ENCODE data around the gene SOX12. TPM values are rescaled to one million over a fixed set of nuclear protein-coding genes. Genes with fewer than 3 reads are reported as not detected.

The SOX12 gene
- total RNA-seq, 4 donors from 2014 or later = 3.5 to 14.4 (median 7.2) TPM

DNA sequence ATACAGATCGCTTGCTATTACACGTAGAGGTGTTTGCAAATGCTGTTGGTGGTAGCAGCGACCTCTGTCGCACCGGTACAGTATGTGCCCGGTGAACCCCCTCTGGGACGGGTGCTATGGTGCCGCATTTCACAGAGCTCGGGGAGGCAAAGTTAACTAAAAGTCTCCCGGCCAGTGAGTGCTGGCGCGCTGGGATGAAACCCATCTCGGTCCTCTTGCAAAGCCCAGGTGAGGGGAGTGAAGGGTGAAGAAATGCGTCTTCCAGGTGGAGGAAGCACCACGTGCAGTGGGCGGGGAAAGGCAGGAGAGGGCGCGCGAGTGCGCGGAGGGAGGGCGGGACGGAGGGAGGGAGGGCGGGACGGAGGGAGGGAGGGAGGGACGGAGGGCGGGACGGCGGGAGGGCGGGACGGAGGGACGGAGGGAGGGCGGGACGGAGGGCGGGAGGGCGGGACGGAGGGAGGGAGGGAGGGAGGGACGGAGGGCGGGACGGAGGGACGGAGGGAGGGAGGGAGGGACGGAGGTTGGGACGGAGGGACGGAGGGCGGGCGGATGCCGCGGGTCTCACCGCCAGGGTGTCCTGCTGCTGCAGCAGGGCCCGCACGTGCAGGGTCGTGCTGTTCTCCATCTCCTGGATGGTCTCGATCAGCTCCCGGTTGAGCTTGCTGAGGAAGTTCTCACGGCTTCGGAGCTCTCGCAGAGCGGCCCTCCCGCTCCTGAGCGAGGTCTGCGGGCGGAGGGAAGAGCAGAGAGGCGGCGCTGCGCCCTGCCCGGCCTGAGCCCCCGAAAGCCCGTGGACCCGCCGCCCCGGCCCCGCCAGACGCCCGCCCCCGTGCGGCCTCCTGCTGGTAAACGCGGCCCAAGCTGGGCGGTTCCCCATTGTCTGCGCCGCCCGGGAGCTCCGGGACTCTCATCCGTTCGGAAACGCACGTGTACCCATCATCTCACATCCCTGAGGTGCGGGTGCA is 46.5 kb upstream of the SOX12 start:
- H3K27ac ChIP-seq (replicated peaks in 1 of 4) = peak overlapping the region in 1 of 4 donors; percentile 31
- H3K4me1 ChIP-seq = no peaks in the 10 kb centered on the region
- 91% methylated on average over 37 of the region's 88 CpGs for WGBS
- TF ChIP-seq, protein P1, sequence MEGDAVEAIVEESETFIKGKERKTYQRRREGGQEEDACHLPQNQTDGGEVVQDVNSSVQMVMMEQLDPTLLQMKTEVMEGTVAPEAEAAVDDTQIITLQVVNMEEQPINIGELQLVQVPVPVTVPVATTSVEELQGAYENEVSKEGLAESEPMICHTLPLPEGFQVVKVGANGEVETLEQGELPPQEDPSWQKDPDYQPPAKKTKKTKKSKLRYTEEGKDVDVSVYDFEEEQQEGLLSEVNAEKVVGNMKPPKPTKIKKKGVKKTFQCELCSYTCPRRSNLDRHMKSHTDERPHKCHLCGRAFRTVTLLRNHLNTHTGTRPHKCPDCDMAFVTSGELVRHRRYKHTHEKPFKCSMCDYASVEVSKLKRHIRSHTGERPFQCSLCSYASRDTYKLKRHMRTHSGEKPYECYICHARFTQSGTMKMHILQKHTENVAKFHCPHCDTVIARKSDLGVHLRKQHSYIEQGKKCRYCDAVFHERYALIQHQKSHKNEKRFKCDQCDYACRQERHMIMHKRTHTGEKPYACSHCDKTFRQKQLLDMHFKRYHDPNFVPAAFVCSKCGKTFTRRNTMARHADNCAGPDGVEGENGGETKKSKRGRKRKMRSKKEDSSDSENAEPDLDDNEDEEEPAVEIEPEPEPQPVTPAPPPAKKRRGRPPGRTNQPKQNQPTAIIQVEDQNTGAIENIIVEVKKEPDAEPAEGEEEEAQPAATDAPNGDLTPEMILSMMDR (IDR thresholded peaks at IDR 0.05) = peak in 1 of 3 experiments; percentile 17
- TF ChIP-seq POLR2AphosphoS5 (IDR thresholded peaks at IDR 0.05) = no peak
- peaks cover 8 to 66% (median 50%) of the 10 kb centered on the region in 4 donors for H3K36me3 ChIP-seq
- peak overlapping the region in 2 of 4 donors; percentile 31 to 52 for H3K4me3 ChIP-seq
- no peaks in the 10 kb centered on the region for H3K9me3 ChIP-seq
- no peaks in the 10 kb centered on the region for H3K27me3 ChIP-seq
- no peak for DNase-seq (ENCODE audit: extremely low spot score)
- intact Hi-C loops (cut with DNase I) = no loop called here

- no peak overlapping the region for H3K27ac ChIP-seq (replicated peaks in 1 of 4)
- DNase-seq (ENCODE audit: extremely low spot score) = no peak
- H3K4me1 ChIP-seq = peaks cover 0 to under 1% (median 0%) of the 10 kb centered on the region in 4 donors
- no peaks in the 10 kb centered on the region for H3K27me3 ChIP-seq
- peaks cover 0 to 28% (median 17%) of the 10 kb centered on the region in 4 donors for H3K36me3 ChIP-seq
- 90% methylated on average over 3 of the region's 3 CpGs for WGBS
- no peaks in the 10 kb centered on the region for H3K9me3 ChIP-seq
- intact Hi-C loops (cut with DNase I) = no loop called here
- H3K4me3 ChIP-seq = no peak overlapping the region
- TF ChIP-seq POLR2AphosphoS5 (IDR thresholded peaks at IDR 0.05) (no peak), EP300 (IDR thresholded peaks at IDR 0.05) (no peak), POLR2A (IDR thresholded peaks at IDR 0.05; ENCODE audit: low read depth) (no peak)
- TF ChIP-seq, protein P1 (IDR thresholded peaks at IDR 0.05) = no peak
Observed at GRCh38 chr20:284172-284571, 41.2 kb upstream of the SOX12 start.

DNA sequence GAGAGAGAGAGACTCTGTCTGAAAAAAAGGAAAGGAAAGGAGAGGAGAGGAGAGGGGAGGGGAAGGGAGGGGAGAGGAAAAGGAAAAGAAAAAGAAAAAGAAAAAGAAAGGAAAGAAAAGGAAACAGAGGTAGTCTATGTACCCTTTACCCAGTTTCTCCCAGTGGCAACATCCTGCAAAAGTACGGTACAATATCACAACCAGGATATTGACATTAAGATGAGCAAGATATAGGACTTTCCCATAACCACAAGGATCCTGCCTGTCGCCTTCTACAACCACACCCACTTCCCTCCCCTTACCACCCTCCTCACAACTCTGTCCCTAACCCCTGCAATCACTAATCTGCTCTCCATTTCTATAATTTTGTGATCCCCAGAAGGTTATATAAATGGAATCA is 38.8 kb upstream of the SOX12 start:
- H3K4me1 ChIP-seq = peaks cover 9 to 19% (median 17%) of the 10 kb centered on the region in 4 donors
- H3K36me3 ChIP-seq = peaks cover 0 to 13% (median 8%) of the 10 kb centered on the region in 4 donors
- intact Hi-C loops (cut with DNase I) = no loop called here
- WGBS = 88% methylated on average over 2 of the region's 2 CpGs
- TF ChIP-seq, protein P1 (IDR thresholded peaks at IDR 0.05) = no peak
- TF ChIP-seq POLR2AphosphoS5 (IDR thresholded peaks at IDR 0.05) (no peak), POLR2A (IDR thresholded peaks at IDR 0.05; ENCODE audit: low read depth) (no peak), EP300 (IDR thresholded peaks at IDR 0.05) (no peak)
- DNase-seq (ENCODE audit: extremely low spot score) = no peak
- H3K9me3 ChIP-seq = no peaks in the 10 kb centered on the region
- no peaks in the 10 kb centered on the region for H3K27me3 ChIP-seq
- H3K4me3 ChIP-seq = no peak overlapping the region
- H3K27ac ChIP-seq (replicated peaks in 1 of 4) = no peak overlapping the region

GRCh38 chr20:288956-289692 is 36.2 kb upstream of the SOX12 start:
- intact Hi-C loops (cut with DNase I) = no loop called here
- Histone ChIP-seq H3K4me3 (peak overlapping the region in 2 of 4 donors; percentile 63 to 67), H3K9me3 (no peaks in the 10 kb centered on the region), H3K36me3 (peaks cover 0 to under 1% (median 0%) of the 10 kb centered on the region in 4 donors), H3K27ac (replicated peaks in 1 of 4) (no peak overlapping the region), H3K27me3 (no peaks in the 10 kb centered on the region), H3K4me1 (peaks cover 9 to 23% (median 19%) of the 10 kb centered on the region in 4 donors)
- no peak for TF ChIP-seq POLR2AphosphoS5 (IDR thresholded peaks at IDR 0.05)
- 99% methylated on average over 3 of the region's 3 CpGs for WGBS
- no peak for DNase-seq (ENCODE audit: extremely low spot score)

GRCh38 chr20:289693-290083 is 35.7 kb upstream of the SOX12 start:
- DNase-seq (ENCODE audit: extremely low spot score) = no peak
- peak overlapping the region; percentile 63 to 67 (median 65) for H3K4me3 ChIP-seq
- intact Hi-C loops (cut with DNase I) = no loop called here
- H3K9me3 ChIP-seq = no peaks in the 10 kb centered on the region
- H3K4me1 ChIP-seq = peaks cover 9 to 23% (median 19%) of the 10 kb centered on the region in 4 donors
- no peaks in the 10 kb centered on the region for H3K27me3 ChIP-seq
- H3K36me3 ChIP-seq = no peaks in the 10 kb centered on the region
- 57% methylated on average over 2 of the region's 2 CpGs for WGBS
- TF ChIP-seq EP300 (IDR thresholded peaks at IDR 0.05) (no peak), POLR2AphosphoS5 (IDR thresholded peaks at IDR 0.05) (no peak)
- TF ChIP-seq, protein P1 (IDR thresholded peaks at IDR 0.05) = no peak
- H3K27ac ChIP-seq (replicated peaks in 1 of 4) = peak overlapping the region; percentile 74 to 84 (median 79)

All from esophagus muscularis mucosa (tissue), 4 donors.